Measurements from ENCODE around the gene ROBO2.

GRCh38 chr3:77304700-77305021, 264.8 kb downstream of the ROBO2 start:
- TF ChIP-seq POLR2A (IDR thresholded peaks at IDR 0.05), result no peak
- TF ChIP-seq, protein P1, sequence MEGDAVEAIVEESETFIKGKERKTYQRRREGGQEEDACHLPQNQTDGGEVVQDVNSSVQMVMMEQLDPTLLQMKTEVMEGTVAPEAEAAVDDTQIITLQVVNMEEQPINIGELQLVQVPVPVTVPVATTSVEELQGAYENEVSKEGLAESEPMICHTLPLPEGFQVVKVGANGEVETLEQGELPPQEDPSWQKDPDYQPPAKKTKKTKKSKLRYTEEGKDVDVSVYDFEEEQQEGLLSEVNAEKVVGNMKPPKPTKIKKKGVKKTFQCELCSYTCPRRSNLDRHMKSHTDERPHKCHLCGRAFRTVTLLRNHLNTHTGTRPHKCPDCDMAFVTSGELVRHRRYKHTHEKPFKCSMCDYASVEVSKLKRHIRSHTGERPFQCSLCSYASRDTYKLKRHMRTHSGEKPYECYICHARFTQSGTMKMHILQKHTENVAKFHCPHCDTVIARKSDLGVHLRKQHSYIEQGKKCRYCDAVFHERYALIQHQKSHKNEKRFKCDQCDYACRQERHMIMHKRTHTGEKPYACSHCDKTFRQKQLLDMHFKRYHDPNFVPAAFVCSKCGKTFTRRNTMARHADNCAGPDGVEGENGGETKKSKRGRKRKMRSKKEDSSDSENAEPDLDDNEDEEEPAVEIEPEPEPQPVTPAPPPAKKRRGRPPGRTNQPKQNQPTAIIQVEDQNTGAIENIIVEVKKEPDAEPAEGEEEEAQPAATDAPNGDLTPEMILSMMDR (IDR thresholded peaks at IDR 0.05), result no peak

Measured in esophagus squamous epithelium (tissue), 4 donors.